ENCODE data around the gene PPP5C. TPM values are rescaled to one million over a fixed set of nuclear protein-coding genes. Genes with fewer than 3 reads are reported as not detected.

PPP5C gene
- total and polyA plus RNA-seq, 2 of the 13 experiments (the other 11 are each of a cell fraction or from before 2014, with no cell fraction given): 41.6 to 67.9 TPM

DNA sequence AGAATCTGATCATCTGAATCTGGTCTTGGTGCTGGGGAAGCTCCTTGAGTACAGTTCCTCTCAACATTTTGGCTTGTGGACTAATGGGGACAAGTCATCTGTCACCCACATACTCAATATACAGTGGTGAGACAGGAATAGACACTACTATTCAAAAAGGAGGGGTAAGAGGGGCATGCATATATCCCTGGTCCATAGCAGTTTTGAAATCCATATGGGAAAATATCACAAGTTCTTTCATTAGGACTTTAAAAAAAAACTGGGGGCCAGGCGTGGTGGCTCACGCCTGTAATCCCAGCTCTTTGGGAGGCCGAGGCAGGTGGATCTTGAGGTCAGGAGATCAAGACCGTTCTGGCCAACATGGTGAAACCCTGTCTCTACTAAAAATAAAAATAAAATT is 20.3 kb upstream of the PPP5C start (continued):
- TF ChIP-seq ZNF614 (CRISPR knock-in tag; IDR thresholded peaks at IDR 0.05; ENCODE audit: borderline replicate concordance): no peak
- no peak for TF ChIP-seq ZNF230 (CRISPR knock-in tag; IDR thresholded peaks at IDR 0.05)

DNA sequence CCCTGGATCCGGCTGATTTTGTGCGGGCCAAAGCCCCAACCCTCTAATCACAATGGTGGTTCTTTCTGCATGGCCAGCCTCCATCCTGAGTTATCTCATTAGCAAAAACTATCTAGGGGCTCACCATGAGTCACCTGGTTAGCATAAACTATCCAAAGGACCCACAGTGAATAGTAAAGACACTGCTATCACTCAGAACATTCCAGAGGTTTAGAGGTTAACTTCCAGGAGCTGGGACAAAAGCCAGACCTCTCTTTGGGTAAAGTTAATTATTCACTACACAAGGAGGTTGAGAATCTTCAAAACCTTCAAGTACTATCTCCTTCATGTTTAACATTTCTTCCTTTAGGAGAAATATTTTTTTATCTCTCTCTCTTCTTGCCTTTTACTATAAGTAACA is 18.8 kb upstream of the PPP5C start:
- Histone ChIP-seq H3K27me3 (ENCODE audit: control insufficient read depth in 1 of 2, insufficient read depth in 2 of 2, low read length in 2 of 2) (no peaks in the 10 kb centered on the region), H3K79me2 (ENCODE audit: insufficient read depth, low read length) (no peaks in the 10 kb centered on the region), H3K9me3 (ENCODE audit: low read length) (peaks cover 20% of the 10 kb centered on the region), H3K27ac (ENCODE audit: extremely low read length, insufficient read depth, low read length) (no peak overlapping the region), H3K9ac (ENCODE audit: insufficient read depth, low read depth, low read length) (no peak overlapping the region), H3K4me1 (ENCODE audit: insufficient read depth, low read length) (peaks cover 13% of the 10 kb centered on the region), H2AFZ (ENCODE audit: low read length) (no peak overlapping the region), H3K4me3 (replicated peaks in 1 of 3; ENCODE audit: insufficient read depth in 1 of 3, low read depth in 2 of 3, low read length in 3 of 3) (no peak overlapping the region), H3K36me3 (replicated peaks in 1 of 2; ENCODE audit: control insufficient read depth in 1 of 2, insufficient read depth in 2 of 2, low read length in 2 of 2) (no peaks in the 10 kb centered on the region), H4K20me1 (ENCODE audit: insufficient read depth, low read length) (no peaks in the 10 kb centered on the region), H3K4me2 (ENCODE audit: low read depth, low read length) (no peak overlapping the region)
- in situ Hi-C loops (cut with HindIII; ENCODE audit: extremely low pct_ligation_motif_present, low pct_unique_long_range_greater_than_20kb) (no loop called here), intact Hi-C loops (cut with micrococcal nuclease; ENCODE audit: unreplicated experiment) (no loop called here)
- WGBS (ENCODE audit: low lambda C conversion rate): 44% methylated on average over 2 of the region's 2 CpGs
- CTCF ChIA-PET (ENCODE audit: low intra/inter-chr PET ratio, low total read pairs): no interaction called here
- no TSS peak for BruUV-seq (replicated peaks)
- FAIRE-seq: no peak
- TF ChIP-seq ZNF652 (CRISPR knock-in tag; IDR thresholded peaks at IDR 0.05; ENCODE audit: borderline replicate concordance, low read depth): peak; percentile 61; the same call in 1 of the 2 replicates
- TF ChIP-seq, protein P1, sequence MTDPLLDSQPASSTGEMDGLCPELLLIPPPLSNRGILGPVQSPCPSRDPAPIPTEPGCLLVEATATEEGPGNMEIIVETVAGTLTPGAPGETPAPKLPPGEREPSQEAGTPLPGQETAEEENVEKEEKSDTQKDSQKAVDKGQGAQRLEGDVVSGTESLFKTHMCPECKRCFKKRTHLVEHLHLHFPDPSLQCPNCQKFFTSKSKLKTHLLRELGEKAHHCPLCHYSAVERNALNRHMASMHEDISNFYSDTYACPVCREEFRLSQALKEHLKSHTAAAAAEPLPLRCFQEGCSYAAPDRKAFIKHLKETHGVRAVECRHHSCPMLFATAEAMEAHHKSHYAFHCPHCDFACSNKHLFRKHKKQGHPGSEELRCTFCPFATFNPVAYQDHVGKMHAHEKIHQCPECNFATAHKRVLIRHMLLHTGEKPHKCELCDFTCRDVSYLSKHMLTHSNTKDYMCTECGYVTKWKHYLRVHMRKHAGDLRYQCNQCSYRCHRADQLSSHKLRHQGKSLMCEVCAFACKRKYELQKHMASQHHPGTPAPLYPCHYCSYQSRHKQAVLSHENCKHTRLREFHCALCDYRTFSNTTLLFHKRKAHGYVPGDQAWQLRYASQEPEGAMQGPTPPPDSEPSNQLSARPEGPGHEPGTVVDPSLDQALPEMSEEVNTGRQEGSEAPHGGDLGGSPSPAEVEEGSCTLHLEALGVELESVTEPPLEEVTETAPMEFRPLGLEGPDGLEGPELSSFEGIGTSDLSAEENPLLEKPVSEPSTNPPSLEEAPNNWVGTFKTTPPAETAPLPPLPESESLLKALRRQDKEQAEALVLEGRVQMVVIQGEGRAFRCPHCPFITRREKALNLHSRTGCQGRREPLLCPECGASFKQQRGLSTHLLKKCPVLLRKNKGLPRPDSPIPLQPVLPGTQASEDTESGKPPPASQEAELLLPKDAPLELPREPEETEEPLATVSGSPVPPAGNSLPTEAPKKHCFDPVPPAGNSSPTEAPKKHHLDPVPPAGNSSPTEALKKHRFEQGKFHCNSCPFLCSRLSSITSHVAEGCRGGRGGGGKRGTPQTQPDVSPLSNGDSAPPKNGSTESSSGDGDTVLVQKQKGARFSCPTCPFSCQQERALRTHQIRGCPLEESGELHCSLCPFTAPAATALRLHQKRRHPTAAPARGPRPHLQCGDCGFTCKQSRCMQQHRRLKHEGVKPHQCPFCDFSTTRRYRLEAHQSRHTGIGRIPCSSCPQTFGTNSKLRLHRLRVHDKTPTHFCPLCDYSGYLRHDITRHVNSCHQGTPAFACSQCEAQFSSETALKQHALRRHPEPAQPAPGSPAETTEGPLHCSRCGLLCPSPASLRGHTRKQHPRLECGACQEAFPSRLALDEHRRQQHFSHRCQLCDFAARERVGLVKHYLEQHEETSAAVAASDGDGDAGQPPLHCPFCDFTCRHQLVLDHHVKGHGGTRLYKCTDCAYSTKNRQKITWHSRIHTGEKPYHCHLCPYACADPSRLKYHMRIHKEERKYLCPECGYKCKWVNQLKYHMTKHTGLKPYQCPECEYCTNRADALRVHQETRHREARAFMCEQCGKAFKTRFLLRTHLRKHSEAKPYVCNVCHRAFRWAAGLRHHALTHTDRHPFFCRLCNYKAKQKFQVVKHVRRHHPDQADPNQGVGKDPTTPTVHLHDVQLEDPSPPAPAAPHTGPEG (CRISPR knock-in tag; IDR thresholded peaks at IDR 0.05): no peak
- POLR2A ChIA-PET: no interaction called here
- DNase-seq (ENCODE audit: low spot score): no peak
- ATAC-seq: no peak
